ENCODE results near the gene SLC7A1. TPM values are rescaled to one million over a fixed set of nuclear protein-coding genes. Genes with fewer than 3 reads are reported as not detected.

SLC7A1 gene
- total RNA-seq, 4 donors from 2014 or later: 1.6 to 4.6 (median 3.7) TPM

GRCh38 chr13:29534083-29534482 is 61.4 kb downstream of the SLC7A1 start:
- no peaks in the 10 kb centered on the region for H3K9me3 ChIP-seq
- no peak for TF ChIP-seq CTCF (IDR thresholded peaks at IDR 0.05 in 4 of 5, conservative IDR thresholded peaks at IDR 0.05 in 1 of 5)
- TF ChIP-seq POLR2A (IDR thresholded peaks at IDR 0.05): no peak
- ATAC-seq: no peak
- intact Hi-C loops (cut with DNase I; ENCODE audit: low total_unique reads) (no loop called here), in situ Hi-C loops (cut with MboI; ENCODE audit: low sequenced_read_pairs in 4 of 4) (no loop called here)
- H3K4me1 ChIP-seq: no peaks in the 10 kb centered on the region
- no peak overlapping the region for H3K4me3 ChIP-seq
- H3K36me3 ChIP-seq: no peaks in the 10 kb centered on the region
- H3K27me3 ChIP-seq: no peaks in the 10 kb centered on the region
- H3K27ac ChIP-seq: no peak overlapping the region
- DNase-seq: no peak

- H3K4me3 ChIP-seq: no peak overlapping the region
- H3K27ac ChIP-seq: no peak overlapping the region
- ATAC-seq: no peak
- H3K36me3 ChIP-seq: no peaks in the 10 kb centered on the region
- no peaks in the 10 kb centered on the region for H3K27me3 ChIP-seq
- H3K9me3 ChIP-seq: no peaks in the 10 kb centered on the region
- DNase-seq: no peak
- intact Hi-C loops (cut with DNase I; ENCODE audit: low total_unique reads): no loop called here
- no peak for TF ChIP-seq POLR2A (IDR thresholded peaks at IDR 0.05)
- TF ChIP-seq CTCF (IDR thresholded peaks at IDR 0.05 in 4 of 5, conservative IDR thresholded peaks at IDR 0.05 in 1 of 5): no peak
- in situ Hi-C loops (cut with MboI; ENCODE audit: low sequenced_read_pairs in 4 of 4): no loop called here
- H3K4me1 ChIP-seq: no peaks in the 10 kb centered on the region
Observed at GRCh38 chr13:29532821-29533220, 62.7 kb downstream of the SLC7A1 start.

GRCh38 chr13:29532116-29532515 is 63.4 kb downstream of the SLC7A1 start:
- no peaks in the 10 kb centered on the region for H3K27me3 ChIP-seq
- no peaks in the 10 kb centered on the region for H3K36me3 ChIP-seq
- no peak for TF ChIP-seq POLR2A (IDR thresholded peaks at IDR 0.05)
- TF ChIP-seq CTCF (IDR thresholded peaks at IDR 0.05 in 4 of 5, conservative IDR thresholded peaks at IDR 0.05 in 1 of 5): no peak
- no peak overlapping the region for H3K4me3 ChIP-seq
- DNase-seq: no peak
- intact Hi-C loops (cut with DNase I; ENCODE audit: low total_unique reads) (no loop called here), in situ Hi-C loops (cut with MboI; ENCODE audit: low sequenced_read_pairs in 4 of 4) (no loop called here)
- no peak overlapping the region for H3K27ac ChIP-seq
- ATAC-seq: no peak
- no peaks in the 10 kb centered on the region for H3K9me3 ChIP-seq
- no peaks in the 10 kb centered on the region for H3K4me1 ChIP-seq

GRCh38 chr13:29530901-29531300 is 64.6 kb downstream of the SLC7A1 start:
- H3K27me3 ChIP-seq: no peaks in the 10 kb centered on the region
- TF ChIP-seq POLR2A (IDR thresholded peaks at IDR 0.05): no peak
- no peak for TF ChIP-seq CTCF (IDR thresholded peaks at IDR 0.05 in 4 of 5, conservative IDR thresholded peaks at IDR 0.05 in 1 of 5)
- intact Hi-C loops (cut with DNase I; ENCODE audit: low total_unique reads) (no loop called here), in situ Hi-C loops (cut with MboI; ENCODE audit: low sequenced_read_pairs in 4 of 4) (no loop called here)
- H3K36me3 ChIP-seq: no peaks in the 10 kb centered on the region
- no peak overlapping the region for H3K4me3 ChIP-seq
- H3K9me3 ChIP-seq: no peaks in the 10 kb centered on the region
- no peaks in the 10 kb centered on the region for H3K4me1 ChIP-seq
- ATAC-seq (no peak), DNase-seq (no peak)
- H3K27ac ChIP-seq: no peak overlapping the region

GRCh38 chr13:29529754-29530153 is 65.7 kb downstream of the SLC7A1 start:
- in situ Hi-C loops (cut with MboI; ENCODE audit: low sequenced_read_pairs in 4 of 4) (no loop called here), intact Hi-C loops (cut with DNase I; ENCODE audit: low total_unique reads) (no loop called here)
- H3K4me3 ChIP-seq: no peak overlapping the region
- ATAC-seq: no peak
- TF ChIP-seq CTCF (IDR thresholded peaks at IDR 0.05 in 4 of 5, conservative IDR thresholded peaks at IDR 0.05 in 1 of 5) (no peak), POLR2A (IDR thresholded peaks at IDR 0.05) (no peak)
- DNase-seq: no peak
- H3K27me3 ChIP-seq: no peaks in the 10 kb centered on the region
- H3K9me3 ChIP-seq: no peaks in the 10 kb centered on the region
- H3K27ac ChIP-seq: no peak overlapping the region
- no peaks in the 10 kb centered on the region for H3K4me1 ChIP-seq
- no peaks in the 10 kb centered on the region for H3K36me3 ChIP-seq
